ENCODE results near the gene HDAC4. TPM values are rescaled to one million over a fixed set of nuclear protein-coding genes. Genes with fewer than 3 reads are reported as not detected.
A peak's percentile ranks its signal among the peaks of the same experiment; 100 is the strongest.

HDAC4 gene
- total RNA-seq, 1 experiment from 2014 or later = 4.5 TPM

GRCh38 chr2:239431536-239431935 is 30.7 kb upstream of the HDAC4 start:
- DNase-seq (ENCODE audit: low spot score) = no peak
- in situ Hi-C loops (cut with HindIII; ENCODE audit: low sequenced_read_pairs) = no loop called here

- DNase-seq (ENCODE audit: low spot score) = no peak
- in situ Hi-C loops (cut with HindIII; ENCODE audit: low sequenced_read_pairs) = no loop called here
These were observed 28.9 kb upstream of the HDAC4 start for GRCh38 chr2:239429473-239430350.

- in situ Hi-C loops (cut with HindIII; ENCODE audit: low sequenced_read_pairs) = no loop called here
- peak; percentile 25 for DNase-seq (ENCODE audit: low spot score)
These were observed 24.8 kb upstream of the HDAC4 start for GRCh38 chr2:239425631-239426030.

- DNase-seq (ENCODE audit: low spot score) = no peak
- in situ Hi-C loops (cut with HindIII; ENCODE audit: low sequenced_read_pairs) = no loop called here
These were observed 23.7 kb upstream of the HDAC4 start for GRCh38 chr2:239424337-239425045.

- no peak for DNase-seq (ENCODE audit: low spot score)
- in situ Hi-C loops (cut with HindIII; ENCODE audit: low sequenced_read_pairs) = no loop called here
These were observed 22.7 kb upstream of the HDAC4 start for GRCh38 chr2:239423551-239423950.

- in situ Hi-C loops (cut with HindIII; ENCODE audit: low sequenced_read_pairs) = no loop called here
- DNase-seq (ENCODE audit: low spot score) = no peak
These were observed 21.0 kb upstream of the HDAC4 start for GRCh38 chr2:239421851-239422250.

- no peak for DNase-seq (ENCODE audit: low spot score)
- in situ Hi-C loops (cut with HindIII; ENCODE audit: low sequenced_read_pairs) = no loop called here
These were observed 19.3 kb upstream of the HDAC4 start for GRCh38 chr2:239420082-239420481.

GRCh38 chr2:239418918-239419317 is 18.1 kb upstream of the HDAC4 start:
- in situ Hi-C loops (cut with HindIII; ENCODE audit: low sequenced_read_pairs) = no loop called here
- DNase-seq (ENCODE audit: low spot score) = no peak

GRCh38 chr2:239412905-239413603 is 12.2 kb upstream of the HDAC4 start:
- in situ Hi-C loops (cut with HindIII; ENCODE audit: low sequenced_read_pairs) = no loop called here

GRCh38 chr2:239411549-239412319 is 10.9 kb upstream of the HDAC4 start:
- DNase-seq (ENCODE audit: low spot score) = no peak
- in situ Hi-C loops (cut with HindIII; ENCODE audit: low sequenced_read_pairs) = no loop called here

More at GRCh38 chr2:239412905-239413603, 12.2 kb upstream of the HDAC4 start:
- DNase-seq (ENCODE audit: low spot score) = no peak

- in situ Hi-C loops (cut with HindIII; ENCODE audit: low sequenced_read_pairs) = no loop called here
- DNase-seq (ENCODE audit: low spot score) = no peak
These were observed 10.3 kb upstream of the HDAC4 start for GRCh38 chr2:239411117-239411516.

- in situ Hi-C loops (cut with HindIII; ENCODE audit: low sequenced_read_pairs) = no loop called here
These were observed 9.2 kb upstream of the HDAC4 start for GRCh38 chr2:239409976-239410375.

GRCh38 chr2:239407112-239407511 is 6.3 kb upstream of the HDAC4 start:
- no peak for DNase-seq (ENCODE audit: low spot score)
- in situ Hi-C loops (cut with HindIII; ENCODE audit: low sequenced_read_pairs) = no loop called here

More at GRCh38 chr2:239409976-239410375, 9.2 kb upstream of the HDAC4 start:
- DNase-seq (ENCODE audit: low spot score) = no peak

GRCh38 chr2:239406316-239406995 is 5.6 kb upstream of the HDAC4 start:
- in situ Hi-C loops (cut with HindIII; ENCODE audit: low sequenced_read_pairs) = no loop called here
- no peak for DNase-seq (ENCODE audit: low spot score)

- no peak for DNase-seq (ENCODE audit: low spot score)
- in situ Hi-C loops (cut with HindIII; ENCODE audit: low sequenced_read_pairs) = no loop called here
These were observed 4.3 kb upstream of the HDAC4 start for GRCh38 chr2:239405071-239405470.

- DNase-seq (ENCODE audit: low spot score) = no peak
- in situ Hi-C loops (cut with HindIII; ENCODE audit: low sequenced_read_pairs) = no loop called here
These were observed 1.8 kb upstream of the HDAC4 start for GRCh38 chr2:239402666-239403065.

GRCh38 chr2:239401881-239402233 is 1.0 kb upstream of the HDAC4 start:
- in situ Hi-C loops (cut with HindIII; ENCODE audit: low sequenced_read_pairs) = no loop called here
- DNase-seq (ENCODE audit: low spot score) = no peak

- peak; percentile 100 for DNase-seq (ENCODE audit: low spot score)
- in situ Hi-C loops (cut with HindIII; ENCODE audit: low sequenced_read_pairs) = no loop called here
These were observed 454 bp upstream of the HDAC4 start for GRCh38 chr2:239401067-239401880.
